ENCODE data around the gene BSN.

The BSN gene

GRCh38 chr3:49715611-49716121 is 161.4 kb downstream of the BSN start:
- Mint-ChIP-seq H3K27me3 (ENCODE audit: low read depth) (no peaks in the 10 kb centered on the region), H3K4me3 (no peak overlapping the region), H3K27ac (no peak overlapping the region), H3K4me1 (peaks cover 15% of the 10 kb centered on the region), H3K36me3 (ENCODE audit: low read depth) (peaks cover 7% of the 10 kb centered on the region), H3K9me3 (no peaks in the 10 kb centered on the region)
- TF ChIP-seq CTCF (IDR thresholded peaks at IDR 0.05; ENCODE audit: unreplicated experiment in 3 of 3): no peak

- no peak for TF ChIP-seq CTCF (IDR thresholded peaks at IDR 0.05; ENCODE audit: unreplicated experiment in 3 of 3)
- Mint-ChIP-seq H3K36me3 (ENCODE audit: low read depth) (peaks cover 7% of the 10 kb centered on the region), H3K27ac (no peak overlapping the region), H3K4me1 (peaks cover 15% of the 10 kb centered on the region), H3K27me3 (ENCODE audit: low read depth) (no peaks in the 10 kb centered on the region), H3K9me3 (no peaks in the 10 kb centered on the region), H3K4me3 (no peak overlapping the region)
Measured at GRCh38 chr3:49716169-49716568, 161.9 kb downstream of the BSN start.

GRCh38 chr3:49716691-49717210 is 162.5 kb downstream of the BSN start:
- Mint-ChIP-seq H3K27me3 (ENCODE audit: low read depth) (no peaks in the 10 kb centered on the region), H3K27ac (no peak overlapping the region), H3K36me3 (ENCODE audit: low read depth) (peaks cover 8% of the 10 kb centered on the region), H3K4me3 (no peak overlapping the region), H3K4me1 (peaks cover 15% of the 10 kb centered on the region), H3K9me3 (no peaks in the 10 kb centered on the region)
- TF ChIP-seq CTCF (IDR thresholded peaks at IDR 0.05; ENCODE audit: unreplicated experiment in 3 of 3): no peak

- peak overlapping the region; percentile 38 to 56 (median 46) for H3K4me3 Mint-ChIP-seq
- no peak overlapping the region for H3K27ac Mint-ChIP-seq
- peaks cover 15% of the 10 kb centered on the region for H3K4me1 Mint-ChIP-seq
- TF ChIP-seq CTCF (IDR thresholded peaks at IDR 0.05; ENCODE audit: unreplicated experiment in 3 of 3): no peak
- H3K27me3 Mint-ChIP-seq (ENCODE audit: low read depth): no peaks in the 10 kb centered on the region
- peaks cover 8% of the 10 kb centered on the region for H3K36me3 Mint-ChIP-seq (ENCODE audit: low read depth)
- H3K9me3 Mint-ChIP-seq: no peaks in the 10 kb centered on the region
Measured at GRCh38 chr3:49717211-49717958, 163.1 kb downstream of the BSN start.

- no peak for TF ChIP-seq CTCF (IDR thresholded peaks at IDR 0.05; ENCODE audit: unreplicated experiment in 3 of 3)
- no peaks in the 10 kb centered on the region for H3K9me3 Mint-ChIP-seq
- H3K4me3 Mint-ChIP-seq: peak overlapping the region; percentile 85 to 93 (median 87)
- H3K27me3 Mint-ChIP-seq (ENCODE audit: low read depth): no peaks in the 10 kb centered on the region
- no peak overlapping the region for H3K27ac Mint-ChIP-seq
- peaks cover 8% of the 10 kb centered on the region for H3K36me3 Mint-ChIP-seq (ENCODE audit: low read depth)
- H3K4me1 Mint-ChIP-seq: peaks cover 23% of the 10 kb centered on the region
Measured at GRCh38 chr3:49717959-49718857, 163.9 kb downstream of the BSN start.

Measured in nephron (organoid).